ENCODE results near the gene TSGA10.

GRCh38 chr2:99085421-99085820, 69.3 kb downstream of the TSGA10 start:
- no peak for TF ChIP-seq CTCF (IDR thresholded peaks at IDR 0.05; ENCODE audit: poor library complexity)
- TF ChIP-seq EZH2 (IDR thresholded peaks at IDR 0.05; ENCODE audit: borderline replicate concordance), result no peak
